ENCODE results near the gene PLPP3.

Gene PLPP3

GRCh38 chr1:56527548-56528302 is 51.6 kb downstream of the PLPP3 start:
- no peak for TF ChIP-seq CTCF (conservative IDR thresholded peaks at IDR 0.05; ENCODE audit: control insufficient read depth, insufficient read depth, low read depth, low read length)
- peak; percentile 28 for DNase-seq (ENCODE audit: low read depth)
- H3K4me3 ChIP-seq (ENCODE audit: control insufficient read depth, low read depth, low read length): no peak overlapping the region

- no peak for TF ChIP-seq CTCF (conservative IDR thresholded peaks at IDR 0.05; ENCODE audit: control insufficient read depth, insufficient read depth, low read depth, low read length)
- no peak overlapping the region for H3K4me3 ChIP-seq (ENCODE audit: control insufficient read depth, low read depth, low read length)
- DNase-seq (ENCODE audit: low read depth): peak; percentile 54
Observed at GRCh38 chr1:56526571-56527174, 52.7 kb downstream of the PLPP3 start.

- DNase-seq (ENCODE audit: low read depth): peak; percentile 75
- H3K4me3 ChIP-seq (ENCODE audit: control insufficient read depth, low read depth, low read length): no peak overlapping the region
- TF ChIP-seq CTCF (conservative IDR thresholded peaks at IDR 0.05; ENCODE audit: control insufficient read depth, insufficient read depth, low read depth, low read length): no peak
Observed at GRCh38 chr1:56525489-56526041, 53.8 kb downstream of the PLPP3 start.

- H3K4me3 ChIP-seq (ENCODE audit: control insufficient read depth, low read depth, low read length): no peak overlapping the region
- DNase-seq (ENCODE audit: low read depth): no peak
- TF ChIP-seq CTCF (conservative IDR thresholded peaks at IDR 0.05; ENCODE audit: control insufficient read depth, insufficient read depth, low read depth, low read length): no peak
Observed at GRCh38 chr1:56524263-56524662, 55.1 kb downstream of the PLPP3 start.

GRCh38 chr1:56522680-56523079 is 56.7 kb downstream of the PLPP3 start:
- DNase-seq (ENCODE audit: low read depth): no peak
- H3K4me3 ChIP-seq (ENCODE audit: control insufficient read depth, low read depth, low read length): no peak overlapping the region
- no peak for TF ChIP-seq CTCF (conservative IDR thresholded peaks at IDR 0.05; ENCODE audit: control insufficient read depth, insufficient read depth, low read depth, low read length)

- peak; percentile 51 for DNase-seq (ENCODE audit: low read depth)
- TF ChIP-seq CTCF (conservative IDR thresholded peaks at IDR 0.05; ENCODE audit: control insufficient read depth, insufficient read depth, low read depth, low read length): no peak
- no peak overlapping the region for H3K4me3 ChIP-seq (ENCODE audit: control insufficient read depth, low read depth, low read length)
Observed at GRCh38 chr1:56520016-56520601, 59.3 kb downstream of the PLPP3 start.

All from fibroblast of mammary gland (primary cell).